Dendritic cell treated with granulocyte-macrophage colony-stimulating factor and Interleukin-4, amounts not matched to agents 40 ng/mL and 50 ng/mL, for 4 days (primary cell): ENCODE measurements around the gene SPATA16.

Source experiments
- H3K27ac Mint-ChIP-seq: one replicate; pipeline ENCODE4 v1.8.0; 2022; ENCODE audit warnings: mild to moderate bottlenecking, mixed read lengths
- H3K27me3 Mint-ChIP-seq: one replicate; pipeline ENCODE4 v1.8.0; 2022; ENCODE audit warnings: mild to moderate bottlenecking, mixed read lengths
- H3K36me3 Mint-ChIP-seq: one replicate; pipeline ENCODE4 v1.8.0; 2022; ENCODE audit warnings: low read depth, mixed read lengths
- H3K4me1 Mint-ChIP-seq: one replicate; pipeline ENCODE4 v1.8.0; 2022; ENCODE audit warnings: low read depth, mixed read lengths
- H3K4me3 Mint-ChIP-seq: one replicate; pipeline ENCODE4 v1.8.0; 2022; ENCODE audit warnings: mild to moderate bottlenecking, moderate library complexity, mixed read lengths
- H3K9me3 Mint-ChIP-seq: one replicate; pipeline ENCODE4 v1.8.0; 2022; ENCODE audit warnings: mixed read lengths
- intact Hi-C: fragments of 100-400 bp; cut with micrococcal nuclease; formaldehyde crosslinking; loops from one replicate; pipeline ENCODE4 v1.15.0; 2022

The SPATA16 gene

GRCh38 chr3:172853921-172854666 is 286.9 kb downstream of the SPATA16 start:
- no peak overlapping the region for H3K4me3 Mint-ChIP-seq
- no peaks in the 10 kb centered on the region for H3K4me1 Mint-ChIP-seq
- H3K27me3 Mint-ChIP-seq = no peaks in the 10 kb centered on the region
- intact Hi-C loops = no loop called here
- H3K36me3 Mint-ChIP-seq = no peaks in the 10 kb centered on the region
- H3K27ac Mint-ChIP-seq = no peak overlapping the region
- no peaks in the 10 kb centered on the region for H3K9me3 Mint-ChIP-seq

DNA sequence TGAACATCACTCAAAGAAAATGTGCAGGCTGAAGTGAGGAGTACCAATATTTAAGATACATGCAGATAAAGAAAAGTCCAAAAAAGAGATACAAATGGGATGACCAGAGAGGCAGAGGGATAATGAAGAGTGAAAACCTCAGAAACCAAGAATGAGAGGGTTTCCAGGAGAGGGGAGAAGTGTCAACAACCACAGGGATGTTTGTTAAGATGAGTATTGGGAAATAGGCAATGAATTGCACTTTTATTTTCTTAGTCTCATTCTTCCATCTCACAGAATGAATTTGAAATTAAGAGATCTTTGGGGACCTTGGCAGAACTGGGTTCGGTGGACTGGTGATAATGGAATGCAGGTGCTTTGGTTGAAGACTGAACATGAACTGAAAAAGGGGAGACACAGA is 288.0 kb downstream of the SPATA16 start:
- H3K4me1 Mint-ChIP-seq = no peaks in the 10 kb centered on the region
- intact Hi-C loops = no loop called here
- H3K36me3 Mint-ChIP-seq = no peaks in the 10 kb centered on the region
- no peaks in the 10 kb centered on the region for H3K27me3 Mint-ChIP-seq
- H3K4me3 Mint-ChIP-seq = no peak overlapping the region
- no peaks in the 10 kb centered on the region for H3K9me3 Mint-ChIP-seq
- H3K27ac Mint-ChIP-seq = no peak overlapping the region

DNA sequence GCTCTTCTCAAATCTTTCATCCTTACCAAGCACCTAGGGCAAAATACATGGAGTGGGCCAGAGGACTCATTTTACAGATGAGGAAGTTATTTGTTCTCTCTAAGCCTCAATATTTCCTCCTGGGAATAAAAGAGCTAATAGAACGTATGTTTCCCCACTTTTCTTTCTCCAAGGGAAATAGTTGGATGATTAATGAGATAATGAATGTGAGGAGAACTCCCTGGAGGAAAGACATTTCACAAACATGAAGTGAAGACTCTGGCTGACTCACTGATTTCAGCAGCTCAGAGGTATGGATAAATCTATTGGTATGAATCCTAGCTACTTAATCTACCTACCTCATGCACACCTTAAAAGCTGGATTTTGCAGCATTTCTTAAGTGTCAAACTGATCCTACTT is 292.1 kb downstream of the SPATA16 start:
- Mint-ChIP-seq H3K36me3 (no peaks in the 10 kb centered on the region), H3K9me3 (peaks cover 13% of the 10 kb centered on the region), H3K27ac (no peak overlapping the region), H3K27me3 (no peaks in the 10 kb centered on the region), H3K4me1 (peaks cover 10% of the 10 kb centered on the region), H3K4me3 (no peak overlapping the region)
- intact Hi-C loops = no loop called here

DNA sequence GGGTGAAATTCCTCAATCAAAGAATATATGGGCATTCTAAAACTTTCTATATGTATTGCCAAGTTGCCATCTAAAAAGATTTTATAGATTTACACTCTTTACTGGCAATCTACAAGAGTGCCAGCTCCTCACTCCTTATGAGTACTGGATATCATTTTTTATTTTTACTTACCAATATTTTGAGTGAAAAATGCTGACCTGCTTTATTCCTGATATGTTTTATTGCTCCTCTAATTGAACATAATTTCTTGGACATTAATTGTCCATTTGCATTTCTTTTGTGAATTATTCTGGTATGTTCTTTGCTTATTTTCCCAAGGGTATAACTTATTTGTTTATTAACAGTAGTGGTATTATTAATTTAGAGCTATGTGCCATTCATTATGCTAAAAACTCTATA is 293.7 kb downstream of the SPATA16 start:
- intact Hi-C loops = no loop called here
- peaks cover 13% of the 10 kb centered on the region for H3K9me3 Mint-ChIP-seq
- no peaks in the 10 kb centered on the region for H3K27me3 Mint-ChIP-seq
- H3K4me1 Mint-ChIP-seq = peaks cover 10% of the 10 kb centered on the region
- H3K4me3 Mint-ChIP-seq = no peak overlapping the region
- no peaks in the 10 kb centered on the region for H3K36me3 Mint-ChIP-seq
- H3K27ac Mint-ChIP-seq = no peak overlapping the region

DNA sequence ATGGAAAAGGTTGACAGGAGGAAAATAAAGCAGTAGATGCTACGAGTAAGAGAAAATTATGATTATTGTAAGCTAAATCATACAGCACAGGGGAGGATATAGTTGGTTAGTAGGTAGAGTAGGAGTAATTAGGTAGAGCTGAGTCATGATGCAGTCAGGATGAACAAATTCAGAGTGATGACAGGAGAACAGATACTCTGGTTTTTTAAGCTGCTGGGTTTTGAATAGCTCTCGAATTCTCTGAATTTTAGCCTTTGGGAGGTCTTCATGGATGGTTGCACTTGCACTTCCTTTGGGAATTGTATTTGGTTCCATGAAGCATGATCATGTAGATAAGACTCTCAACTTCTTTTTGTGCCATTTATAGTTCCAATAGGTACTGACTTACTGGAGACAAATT is 294.3 kb downstream of the SPATA16 start:
- peaks cover 13% of the 10 kb centered on the region for H3K9me3 Mint-ChIP-seq
- intact Hi-C loops = no loop called here
- no peaks in the 10 kb centered on the region for H3K36me3 Mint-ChIP-seq
- no peak overlapping the region for H3K4me3 Mint-ChIP-seq
- H3K27ac Mint-ChIP-seq = no peak overlapping the region
- peaks cover 10% of the 10 kb centered on the region for H3K4me1 Mint-ChIP-seq
- H3K27me3 Mint-ChIP-seq = no peaks in the 10 kb centered on the region

GRCh38 chr3:172846103-172846561 is 294.9 kb downstream of the SPATA16 start:
- Mint-ChIP-seq H3K4me1 (peaks cover 11% of the 10 kb centered on the region), H3K36me3 (no peaks in the 10 kb centered on the region), H3K27me3 (no peaks in the 10 kb centered on the region), H3K4me3 (no peak overlapping the region), H3K27ac (no peak overlapping the region), H3K9me3 (peaks cover 13% of the 10 kb centered on the region)
- intact Hi-C loops = no loop called here

- Mint-ChIP-seq H3K27ac (no peak overlapping the region), H3K4me1 (peaks cover 14% of the 10 kb centered on the region), H3K9me3 (peaks cover 13% of the 10 kb centered on the region), H3K36me3 (no peaks in the 10 kb centered on the region), H3K27me3 (no peaks in the 10 kb centered on the region), H3K4me3 (no peak overlapping the region)
- intact Hi-C loops = no loop called here
These were observed 296.6 kb downstream of the SPATA16 start for GRCh38 chr3:172844428-172844827.

DNA sequence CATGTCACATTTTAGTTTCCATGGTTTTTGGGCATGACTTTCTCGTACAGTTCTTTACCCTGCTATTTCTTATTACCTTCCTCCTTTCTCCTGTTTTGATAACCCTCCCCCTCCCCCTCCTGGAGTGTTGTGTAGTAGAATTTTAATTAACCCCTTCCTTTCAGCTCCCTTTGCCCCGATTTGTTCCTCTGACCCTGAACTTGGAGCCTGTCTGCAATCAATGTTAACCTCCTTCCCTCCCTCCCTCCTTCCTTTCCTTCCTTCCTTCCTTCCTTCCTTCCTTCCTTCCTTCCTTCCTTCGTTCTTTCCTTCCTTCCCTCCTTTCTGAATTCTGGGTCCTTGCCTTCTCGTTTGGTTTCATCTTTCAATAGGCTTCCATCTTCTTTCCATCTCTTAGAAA is 300.1 kb downstream of the SPATA16 start:
- H3K27me3 Mint-ChIP-seq = no peaks in the 10 kb centered on the region
- H3K4me1 Mint-ChIP-seq = peaks cover 5% of the 10 kb centered on the region
- intact Hi-C loops = no loop called here

GRCh38 chr3:172840463-172840862 is 300.6 kb downstream of the SPATA16 start:
- Mint-ChIP-seq H3K4me3 (no peak overlapping the region), H3K9me3 (no peaks in the 10 kb centered on the region), H3K4me1 (peaks cover 4% of the 10 kb centered on the region), H3K36me3 (no peaks in the 10 kb centered on the region), H3K27me3 (no peaks in the 10 kb centered on the region), H3K27ac (no peak overlapping the region)
- intact Hi-C loops = no loop called here

More for the DNA sequence above, 300.1 kb downstream of the SPATA16 start:
- H3K36me3 Mint-ChIP-seq = no peaks in the 10 kb centered on the region
- H3K27ac Mint-ChIP-seq = no peak overlapping the region
- H3K9me3 Mint-ChIP-seq = peaks cover 2% of the 10 kb centered on the region
- H3K4me3 Mint-ChIP-seq = no peak overlapping the region

DNA sequence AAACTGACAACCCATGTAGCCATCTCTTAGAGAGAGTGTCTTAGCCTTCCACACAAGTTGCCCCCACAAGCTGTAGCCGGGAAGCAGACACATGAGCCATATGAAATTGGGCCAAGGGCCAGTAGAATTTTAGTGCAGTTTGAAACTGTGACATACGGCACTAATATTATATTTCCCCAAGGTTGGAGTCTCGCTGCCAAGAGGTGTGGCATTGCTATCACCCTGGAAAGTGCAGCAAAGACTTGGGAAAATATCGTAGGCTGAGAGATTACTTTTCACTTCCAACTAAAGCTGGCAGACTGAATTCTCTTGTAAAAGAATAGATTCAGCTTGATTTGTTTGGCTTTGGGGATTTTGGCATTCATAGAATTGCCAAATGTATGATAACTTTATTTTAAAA is 301.4 kb downstream of the SPATA16 start:
- intact Hi-C loops = no loop called here
- Mint-ChIP-seq H3K27me3 (no peaks in the 10 kb centered on the region), H3K27ac (no peak overlapping the region), H3K36me3 (no peaks in the 10 kb centered on the region), H3K9me3 (no peaks in the 10 kb centered on the region), H3K4me1 (peaks cover 4% of the 10 kb centered on the region), H3K4me3 (no peak overlapping the region)
